NCI-H460 (cell line): Measurements from ENCODE around the gene ANKS4B. TPM values are rescaled to one million over a fixed set of nuclear protein-coding genes. Genes with fewer than 3 reads are reported as not detected.
A peak's percentile ranks its signal among the peaks of the same experiment; 100 is the strongest.
"Not testable (repeated sequence)": the region's sequence is repeated elsewhere in the genome, so short reads cannot be mapped to it uniquely, and the experiment has no call there.

Experiments
- DNase-seq: peaks from one replicate; pipeline ENCODE4 v3.0.0-alpha.2; 2016; ENCODE audit warnings: low read depth; ENCODE audit errors: extremely low read depth
- total RNA-seq: library from RNA; depleted of rRNA; stranded (reverse); fragments of >200 nt; shearing (Covaris generic); gene quantifications from 2 replicates; pipeline ENCODE4 v1.2.3, GENCODE V29; 2014

ANKS4B gene
- total RNA-seq, 1 experiment from 2014 or later: not detected

DNA sequence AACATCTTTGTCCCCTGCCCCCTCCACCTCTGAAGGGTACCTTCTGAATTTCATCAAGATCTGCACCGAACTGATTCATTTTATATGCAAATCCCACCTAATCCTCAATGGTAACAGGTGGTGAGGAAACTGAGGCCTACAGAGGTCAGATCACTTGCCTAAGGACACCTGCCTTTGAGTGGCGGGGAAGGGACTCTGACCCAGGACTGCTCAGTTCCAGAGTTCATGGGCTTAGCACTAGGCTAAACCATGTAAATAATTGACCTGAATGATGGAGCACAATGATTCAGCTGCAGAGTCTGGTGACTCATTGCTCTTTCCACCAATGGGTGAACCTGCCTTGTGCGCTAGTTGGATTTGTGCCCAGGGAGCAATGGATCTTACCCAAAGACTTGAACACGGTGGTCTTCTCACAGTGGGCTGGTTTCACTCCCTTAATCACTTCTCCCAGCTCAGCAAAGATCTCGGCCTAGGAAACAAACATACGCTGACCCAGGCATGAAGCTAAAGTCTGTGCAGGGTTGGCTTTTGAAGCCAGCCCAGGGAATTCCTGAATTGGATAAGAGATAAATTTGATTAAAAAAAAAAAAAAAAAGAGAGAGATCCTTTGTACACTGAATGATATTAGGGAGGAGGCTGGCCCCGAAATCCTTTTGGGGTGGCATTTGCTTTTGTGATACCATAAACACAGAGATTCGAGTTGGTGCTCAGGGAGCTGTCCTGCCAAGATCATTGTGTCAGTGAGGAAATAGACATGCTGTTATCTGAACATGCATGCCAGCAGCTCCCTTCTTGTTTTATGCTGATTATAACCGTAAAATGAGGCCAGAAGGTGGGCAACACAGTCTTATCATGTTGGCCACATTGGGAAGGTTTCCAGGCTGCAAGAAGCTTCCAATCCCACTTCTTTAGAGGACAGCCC is 27.6 kb downstream of the ANKS4B start:
- DNase-seq: peak; percentile 55

DNA sequence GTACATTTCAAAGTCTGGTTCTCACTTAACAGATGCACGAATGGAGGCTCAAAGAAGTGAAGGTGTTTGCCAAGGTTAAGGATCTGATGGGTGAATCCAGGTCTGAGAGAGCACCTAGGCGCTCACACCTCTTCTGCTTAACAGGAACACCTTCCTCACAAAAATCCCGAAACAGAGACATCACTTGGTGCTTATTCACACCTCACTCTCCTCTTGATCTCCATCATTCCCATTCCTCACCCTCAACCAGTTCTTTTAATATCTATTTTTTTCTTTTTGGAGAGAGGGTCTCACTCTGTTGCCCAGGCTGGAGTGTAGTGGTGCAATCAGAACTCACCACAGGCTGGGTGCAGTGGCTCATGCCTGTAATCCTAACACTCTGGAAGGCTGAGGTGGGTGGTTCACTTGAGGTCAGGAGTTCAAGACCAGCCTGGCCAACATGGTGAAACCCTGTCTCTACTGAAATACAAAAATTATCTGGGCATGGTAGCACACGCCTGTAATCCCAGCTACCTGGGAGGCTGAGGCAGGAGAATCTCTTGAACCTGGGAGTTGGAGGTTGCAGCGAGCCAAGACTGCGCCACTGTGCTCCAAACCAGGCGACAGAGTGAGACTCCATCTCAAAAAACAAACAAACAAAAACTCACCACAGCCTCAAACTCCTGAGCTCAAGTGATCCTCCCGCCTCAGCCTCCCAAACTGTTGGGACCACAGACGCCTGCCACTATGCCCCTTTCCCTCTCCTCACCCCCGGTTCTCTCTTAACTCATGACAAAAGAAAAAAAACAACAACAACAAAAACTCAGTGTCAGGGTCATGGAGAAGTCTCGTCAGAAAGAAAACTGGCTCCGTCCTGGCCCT is 29.5 kb downstream of the ANKS4B start:
- no peak for DNase-seq

DNA sequence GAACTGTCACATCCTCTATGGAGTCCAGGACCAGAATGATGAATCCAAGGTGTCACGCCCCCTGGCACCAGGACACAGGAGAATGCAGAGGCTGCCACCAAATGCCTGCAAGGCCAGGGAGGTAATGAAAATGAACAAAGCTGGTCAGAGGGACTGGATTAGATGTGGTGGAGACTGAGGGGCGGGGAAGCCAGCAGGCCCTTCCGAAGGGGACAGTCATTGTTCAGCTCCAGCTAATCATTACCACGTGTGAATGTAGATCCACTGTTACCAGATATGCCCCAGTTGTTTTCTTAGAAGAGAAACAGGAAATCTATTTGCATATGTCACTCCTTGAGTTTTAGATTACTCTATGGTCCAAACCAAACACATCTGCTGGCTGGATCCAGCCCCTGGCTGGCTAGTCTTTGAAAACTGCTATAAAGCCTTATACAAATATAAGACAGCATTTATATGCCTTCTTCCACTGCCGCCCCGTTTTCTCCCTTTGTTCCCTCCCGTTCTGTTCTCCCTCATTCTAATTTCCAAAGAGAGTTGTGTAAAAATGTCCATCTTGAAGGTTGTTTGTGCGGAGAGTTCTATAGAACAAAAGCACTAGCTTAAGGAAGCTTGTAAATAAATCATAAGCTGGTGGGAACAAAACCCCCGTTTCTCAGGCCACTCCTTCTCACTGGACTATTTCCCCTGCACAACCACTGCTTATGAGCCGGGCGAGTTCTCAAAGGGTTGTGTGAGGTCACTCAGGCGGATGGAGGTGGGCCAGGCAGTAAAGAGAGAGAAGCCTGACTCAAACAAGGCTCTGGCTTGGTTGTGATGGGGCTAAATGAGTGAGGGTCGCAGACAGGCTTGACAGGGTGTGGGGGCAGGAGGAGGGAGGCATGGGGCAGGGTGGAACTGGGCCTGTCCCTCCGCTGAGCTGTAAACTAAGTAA is 30.4 kb downstream of the ANKS4B start:
- DNase-seq: no peak

DNA sequence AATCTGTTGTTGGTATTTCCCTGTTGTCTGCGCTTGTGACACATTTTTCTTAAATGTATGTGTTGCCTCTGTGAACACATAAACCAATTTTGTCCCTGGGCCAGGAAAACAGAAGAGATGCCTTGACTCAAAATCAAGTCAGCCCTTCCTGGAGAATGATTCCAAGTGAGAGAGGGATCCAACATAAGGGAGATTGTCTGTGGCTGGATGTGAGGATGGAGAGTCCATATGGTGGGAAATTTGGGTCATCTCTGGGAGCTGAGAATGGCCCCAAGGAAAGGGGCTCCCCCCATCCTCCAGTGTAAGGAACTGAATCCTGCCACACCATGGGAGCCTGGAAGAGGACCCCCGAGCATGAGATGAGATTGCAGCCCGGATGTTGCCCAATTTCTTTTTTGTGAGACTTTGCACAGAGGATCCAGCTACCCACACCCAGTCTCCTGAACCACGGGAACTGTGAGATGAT is 31.1 kb downstream of the ANKS4B start:
- DNase-seq: no peak

DNA sequence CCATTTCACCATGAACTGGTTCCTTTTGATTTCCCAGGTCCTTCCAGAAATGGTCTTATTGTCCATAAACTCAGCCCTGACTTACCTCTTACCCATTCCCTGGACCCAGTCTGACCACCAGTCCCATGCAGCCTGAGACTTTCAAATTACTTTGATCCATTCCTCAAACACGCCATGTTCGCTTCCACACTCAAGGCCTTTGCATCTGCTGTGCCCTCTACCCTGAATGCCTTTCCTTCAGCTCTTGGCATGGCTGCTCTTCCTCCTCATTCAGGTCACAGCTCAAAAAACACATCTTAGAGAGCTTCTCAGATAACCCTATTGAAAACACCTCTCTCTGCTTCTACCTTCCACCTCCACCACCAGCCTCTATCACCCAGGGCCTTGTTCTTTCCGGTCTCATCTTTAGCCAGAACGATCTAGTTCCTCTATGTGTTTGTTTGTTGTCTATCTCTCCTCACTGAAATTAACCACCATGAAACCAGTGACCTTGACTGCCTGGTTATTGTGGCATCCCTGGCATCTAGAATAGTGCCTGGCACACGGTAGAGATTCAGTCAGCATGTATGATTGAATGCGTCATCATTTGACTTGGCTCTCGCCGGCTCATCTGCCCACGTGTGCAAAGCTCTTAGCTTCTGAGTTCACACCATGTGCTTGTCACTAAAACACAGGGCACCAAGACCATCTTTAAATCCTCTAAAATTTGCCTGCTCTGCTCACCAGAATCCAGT is 31.8 kb downstream of the ANKS4B start:
- DNase-seq: no peak

DNA sequence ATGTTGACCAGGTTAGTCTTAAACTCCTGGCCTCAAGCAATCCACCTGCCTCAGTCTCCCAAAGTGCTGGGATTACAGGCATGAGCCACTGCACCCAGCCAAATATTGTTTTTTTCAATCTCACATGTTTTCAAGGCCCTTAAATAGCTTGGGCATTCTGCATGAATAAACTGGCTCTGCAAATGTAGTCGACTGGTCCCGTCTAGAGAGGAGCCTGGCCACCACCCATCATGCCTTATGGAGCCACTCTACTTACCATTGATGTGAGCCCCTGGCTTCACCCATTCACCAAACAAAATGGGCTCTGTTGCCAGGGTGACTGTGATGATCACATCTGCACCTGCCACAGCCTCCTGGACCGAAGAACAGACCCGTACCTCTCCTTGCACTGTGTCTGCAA is 33.8 kb downstream of the ANKS4B start:
- DNase-seq: no peak

DNA sequence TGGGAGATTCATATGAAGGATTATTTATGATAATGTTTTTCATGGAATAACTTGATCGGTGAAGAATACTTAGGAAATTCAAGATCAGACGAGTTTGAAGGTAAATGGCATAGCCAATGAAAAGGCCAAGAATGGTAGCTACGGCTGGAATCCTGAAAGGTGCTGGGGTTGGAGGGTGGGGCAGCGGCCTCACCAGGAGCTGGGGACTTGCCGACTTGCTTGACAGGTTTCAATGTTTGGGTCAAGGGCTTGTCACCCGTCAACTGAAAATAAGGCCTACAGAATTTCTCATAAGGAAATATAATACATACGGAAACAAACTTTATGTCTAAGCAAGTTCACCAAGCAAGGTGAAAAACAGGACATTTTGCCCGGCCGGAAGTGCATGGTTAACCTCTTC is 34.7 kb downstream of the ANKS4B start:
- no peak for DNase-seq

DNA sequence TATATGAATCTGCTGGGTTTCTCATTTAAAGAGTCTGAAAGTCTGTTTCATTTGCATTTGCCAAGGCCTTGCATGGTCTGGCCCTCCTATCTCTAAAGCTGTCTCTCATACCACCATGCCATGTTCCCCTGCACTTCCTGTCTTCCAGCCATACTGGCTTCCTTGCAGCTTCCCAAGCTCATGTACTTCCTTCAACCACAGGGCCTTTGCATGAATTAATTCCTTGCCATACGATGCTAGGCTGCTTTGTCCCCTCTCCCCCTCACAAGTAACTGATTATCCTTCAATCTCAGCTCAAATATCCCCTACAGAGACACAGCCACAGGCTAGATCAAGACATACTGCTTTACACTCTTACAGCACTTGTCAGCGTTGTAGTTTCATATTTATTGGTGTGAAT is 38.8 kb downstream of the ANKS4B start:
- no peak for DNase-seq

DNA sequence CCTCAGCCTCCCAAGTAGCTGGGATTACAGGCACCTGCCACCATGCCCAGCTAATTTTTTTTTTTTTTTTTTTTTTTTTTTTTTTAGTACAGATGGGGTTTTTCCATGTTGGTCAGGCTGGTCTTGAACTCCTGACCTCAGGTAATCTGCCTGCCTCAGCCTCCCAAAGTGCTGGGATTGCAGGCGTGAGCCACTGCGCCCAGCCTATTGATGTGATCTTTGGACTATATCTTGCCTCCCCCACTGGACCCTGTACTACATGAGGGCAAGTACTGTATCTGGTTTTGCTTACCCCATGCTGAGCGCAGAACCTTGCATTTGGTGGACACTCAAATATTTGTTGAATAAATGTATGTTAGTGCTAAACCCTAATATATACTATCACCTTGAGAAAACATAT is 39.3 kb downstream of the ANKS4B start:
- not testable (repeated sequence) for DNase-seq

DNA sequence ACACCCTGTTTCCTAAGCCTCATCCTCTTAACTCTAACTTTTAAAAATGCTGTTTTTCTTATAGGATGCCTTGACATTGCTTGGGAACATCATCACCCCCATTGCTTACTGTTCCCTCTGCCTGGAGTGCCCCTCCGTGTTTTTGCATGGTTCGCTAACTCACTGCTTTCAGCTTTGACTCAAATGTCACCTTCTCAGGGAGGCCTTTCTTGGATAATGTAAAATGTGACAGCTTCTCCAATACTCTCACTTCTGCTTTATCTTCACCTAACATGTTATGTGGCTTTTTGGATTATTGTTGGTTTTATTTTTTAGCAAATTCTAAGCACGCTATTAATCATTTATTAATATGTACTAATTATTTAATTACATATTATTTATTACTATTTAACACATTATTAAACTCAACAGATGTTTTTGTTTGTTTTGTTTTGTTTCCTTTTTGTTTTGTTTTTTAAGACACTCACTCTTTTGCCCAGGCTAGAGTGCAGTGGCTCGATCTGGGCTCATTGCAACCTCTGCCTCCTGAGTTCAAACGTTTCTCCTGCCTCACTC is 40.8 kb downstream of the ANKS4B start:
- no peak for DNase-seq

DNA sequence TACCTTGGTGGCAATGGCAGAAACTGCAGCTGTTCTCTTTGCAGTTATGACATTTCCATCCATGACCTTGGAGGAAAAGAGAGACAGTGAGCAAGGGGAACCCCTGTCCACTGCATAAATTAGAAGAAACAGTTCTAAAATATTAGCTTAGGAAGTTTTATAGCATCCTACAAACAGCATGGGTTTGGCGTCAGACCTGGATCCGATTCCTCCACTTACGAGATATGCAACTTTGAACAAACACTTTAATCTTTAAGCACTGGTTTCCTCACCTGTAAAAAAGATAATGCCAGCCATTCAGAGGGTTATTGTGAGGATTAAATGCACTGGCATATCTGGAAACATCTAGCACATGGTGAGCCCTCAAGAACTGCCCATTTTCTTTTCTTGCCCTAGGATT is 42.0 kb downstream of the ANKS4B start:
- DNase-seq: no peak

DNA sequence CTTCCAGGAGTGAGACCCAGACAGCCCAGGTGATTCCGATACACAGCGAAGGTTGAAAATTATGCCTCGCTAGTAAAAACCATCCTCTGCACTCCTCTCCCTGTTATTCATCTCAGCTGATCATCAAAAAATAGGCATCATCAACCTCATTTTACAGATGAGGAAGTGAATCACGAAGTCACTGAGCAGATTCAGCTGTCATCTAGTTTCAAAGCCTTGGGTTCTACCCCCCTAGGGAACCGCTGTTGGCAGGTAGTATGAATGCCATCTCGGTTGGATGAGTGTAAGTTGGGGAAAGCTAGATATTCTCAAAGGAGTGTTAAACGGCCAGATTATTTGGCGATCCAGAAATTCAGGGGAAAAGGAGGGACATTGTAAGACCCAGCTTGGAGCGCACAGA is 42.6 kb downstream of the ANKS4B start:
- no peak for DNase-seq

DNA sequence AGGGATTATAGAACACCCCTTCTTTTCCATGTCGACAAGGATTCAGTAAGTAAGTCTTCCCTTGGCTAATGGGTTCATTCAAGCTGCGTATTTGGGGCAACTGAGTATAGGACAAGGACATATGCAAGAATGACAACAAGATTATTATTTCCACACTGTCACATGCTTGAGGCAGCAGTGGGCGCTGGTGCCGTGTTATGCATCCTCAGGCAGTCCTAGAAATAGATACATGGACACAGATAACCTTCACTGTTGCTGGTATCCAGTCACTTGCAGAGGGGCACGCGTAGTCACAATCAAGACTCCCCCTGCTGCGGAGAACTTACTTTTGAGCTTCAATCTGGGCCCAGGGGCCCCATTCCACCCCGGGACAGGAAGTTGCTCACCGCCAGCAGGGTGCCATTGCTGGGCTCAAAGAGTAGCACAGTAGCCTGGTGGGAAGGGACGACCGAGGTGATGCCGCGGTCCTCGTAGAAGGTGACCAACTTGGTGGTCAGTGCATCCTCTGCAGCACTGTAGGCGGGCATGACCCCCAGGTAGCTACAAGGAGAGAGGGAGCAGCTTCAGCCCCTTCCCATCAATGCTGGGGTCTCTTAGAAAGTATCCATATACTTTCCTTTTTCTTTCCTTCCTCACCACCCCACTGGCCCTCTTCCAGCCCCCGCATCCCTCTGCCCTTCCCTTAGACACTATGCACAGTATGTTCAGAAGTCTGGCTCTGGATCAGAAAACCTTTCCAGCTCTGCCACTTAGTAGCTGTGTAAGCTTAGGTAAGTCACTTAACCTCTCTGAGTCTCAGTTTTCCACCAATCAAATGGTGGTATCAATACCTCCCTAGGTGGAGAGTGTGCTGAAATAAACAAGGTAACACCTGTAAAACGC is 43.8 kb downstream of the ANKS4B start:
- DNase-seq: no peak

DNA sequence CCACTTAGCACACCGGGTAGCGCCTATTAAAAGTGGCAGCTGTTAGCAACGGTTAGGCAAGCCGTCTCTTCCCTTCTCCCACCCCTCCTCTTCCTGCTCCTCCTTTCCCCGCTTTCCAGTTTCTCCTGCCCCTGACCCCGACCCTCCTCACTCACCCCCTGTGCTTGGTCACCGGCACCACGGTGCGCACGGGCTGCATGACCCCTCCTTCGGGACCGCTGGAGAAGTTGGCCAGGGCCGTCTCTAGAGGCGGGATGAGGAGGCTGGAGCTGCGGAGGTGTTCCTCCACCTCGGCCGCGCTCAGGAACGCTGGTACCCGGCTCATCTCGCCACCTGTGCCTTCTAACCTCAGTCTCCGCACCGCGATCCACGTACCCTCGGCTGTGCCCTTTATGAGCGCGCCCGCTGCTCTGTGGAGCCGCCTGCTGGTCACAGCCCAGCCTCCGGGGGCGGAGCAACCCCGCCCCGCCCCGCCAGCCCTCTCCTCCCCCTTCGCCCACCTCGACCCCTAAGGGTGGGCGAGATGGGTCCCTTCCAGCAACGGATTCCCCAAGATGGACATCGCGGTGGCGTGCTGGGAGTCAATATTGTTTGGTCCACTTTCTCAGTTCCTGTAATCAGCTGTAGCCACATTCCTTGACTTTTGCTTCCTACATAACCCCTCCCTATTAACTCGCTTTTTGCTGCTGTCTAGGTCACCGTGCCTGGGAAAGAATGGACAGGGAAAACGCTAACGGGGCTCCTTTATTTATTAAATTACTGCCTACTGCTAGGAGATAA is 44.6 kb downstream of the ANKS4B start, which contains the start of gene CRYM:
TSS of gene CRYM (minus strand) at position 364 of the 780 bp plus-strand sequence. CDS start at position 325, 39 bp downstream.
- DNase-seq: peak; percentile 40

DNA sequence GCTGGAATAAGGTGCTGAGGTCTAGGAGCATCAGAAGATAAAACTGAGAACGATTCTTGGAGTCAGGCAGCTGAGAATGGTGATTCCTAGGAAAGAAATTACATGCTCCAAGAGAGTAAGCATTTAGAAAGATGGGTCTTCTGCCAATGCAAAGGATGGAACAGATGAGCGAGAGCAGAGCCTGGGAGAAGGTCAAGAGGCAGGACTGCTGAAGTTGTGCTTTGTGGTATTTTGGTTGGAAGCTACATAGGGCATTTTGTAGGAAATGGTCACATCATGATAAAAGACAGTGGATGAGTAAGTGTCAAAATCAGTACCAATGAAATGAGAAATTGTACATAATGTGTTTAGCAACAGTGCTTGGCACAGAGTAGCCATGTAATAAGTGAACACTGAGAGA is 46.0 kb downstream of the ANKS4B start:
- no peak for DNase-seq

DNA sequence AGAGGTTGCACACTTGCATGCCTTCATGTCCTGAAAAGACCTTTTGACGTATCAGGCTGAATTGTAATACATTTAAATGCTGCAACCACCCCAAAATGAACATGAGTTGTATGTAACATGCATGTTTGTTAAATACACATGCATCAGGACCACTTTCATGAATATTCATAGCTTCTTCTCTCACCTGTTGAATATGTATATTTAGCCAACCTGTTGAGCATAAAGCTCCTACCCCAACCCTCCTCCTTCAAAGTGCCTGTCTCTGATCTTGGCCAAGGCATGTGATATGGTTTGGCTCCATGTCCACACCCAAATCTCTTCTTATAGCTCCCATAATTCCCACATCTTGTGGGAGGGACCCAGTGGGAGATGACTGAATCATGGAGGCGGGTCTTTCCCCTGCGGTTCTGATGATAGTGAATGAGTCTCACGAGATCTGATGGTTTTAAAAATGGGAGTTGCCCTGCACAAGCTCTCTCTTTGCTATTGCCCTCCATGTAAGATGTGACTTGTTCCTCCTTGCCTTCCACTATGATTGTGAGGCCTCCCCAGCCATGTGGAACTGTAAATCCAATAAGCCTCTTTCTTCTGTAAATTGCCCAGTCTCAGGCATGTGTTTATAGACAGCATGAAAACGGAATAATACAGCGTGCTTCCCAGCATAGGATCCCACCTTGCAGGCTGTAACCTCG is 48.3 kb downstream of the ANKS4B start:
- DNase-seq: no peak
